H9 (cell line): ENCODE measurements around the gene MID1. TPM values are rescaled to one million over a fixed set of nuclear protein-coding genes. Genes with fewer than 3 reads are reported as not detected.

Source experiments
- DNase-seq: peaks from one replicate; pipeline ENCODE4 v3.0.0-alpha.2; 2017
- H2AFZ ChIP-seq: one replicate; pipeline ENCODE4 v1.6.1; 2013; ENCODE audit warnings: mild to moderate bottlenecking, low read length, control low read depth, moderate library complexity
- H2AK5ac ChIP-seq: 2 replicates; pipeline ENCODE4 v1.6.1; 2013; ENCODE audit warnings: low read length, control low read depth, mixed read lengths; ENCODE audit not compliant: insufficient read length
- H2BK120ac ChIP-seq: one replicate; pipeline ENCODE4 v1.6.1; 2013; ENCODE audit warnings: low read depth, mild to moderate bottlenecking, low read length, control low read depth, inconsistent platforms; ENCODE audit not compliant: poor library complexity, severe bottlenecking
- H2BK12ac ChIP-seq: 2 replicates; pipeline ENCODE4 v1.6.1; 2013; ENCODE audit warnings: low read length, control low read depth, mixed read lengths, low read depth; ENCODE audit not compliant: insufficient read length
- H2BK15ac ChIP-seq: 2 replicates; pipeline ENCODE4 v1.6.1; 2013; ENCODE audit warnings: low read depth, low read length, control low read depth
- H2BK20ac ChIP-seq: one replicate; pipeline ENCODE4 v1.6.1; 2013; ENCODE audit warnings: low read depth, mild to moderate bottlenecking, low read length, control low read depth, inconsistent platforms; ENCODE audit not compliant: poor library complexity, severe bottlenecking
- H2BK5ac ChIP-seq: 2 replicates; pipeline ENCODE4 v1.6.1; 2013; ENCODE audit warnings: low read length, control low read depth, mixed read lengths; ENCODE audit not compliant: insufficient read length
- H3K14ac ChIP-seq: 2 replicates; pipeline ENCODE4 v1.6.1; 2013; ENCODE audit warnings: low read length, control low read depth; ENCODE audit not compliant: insufficient read depth
- H3K18ac ChIP-seq: 2 replicates; pipeline ENCODE4 v1.6.1; 2013; ENCODE audit warnings: low read depth, mild to moderate bottlenecking, mixed read lengths, low read length, control low read depth; ENCODE audit not compliant: insufficient read length
- H3K23ac ChIP-seq: 2 replicates; pipeline ENCODE4 v1.6.1; 2013; ENCODE audit warnings: low read length, control low read depth, mixed read lengths, low read depth; ENCODE audit not compliant: insufficient read length
- H3K23me2 ChIP-seq: 2 replicates; pipeline ENCODE4 v1.6.1; 2013; ENCODE audit warnings: low read depth, mild to moderate bottlenecking, mixed read lengths, low read length, control low read depth; ENCODE audit not compliant: insufficient read length, poor library complexity, severe bottlenecking
- H3K27ac ChIP-seq: 2 replicates; pipeline ENCODE4 v1.5.1; 2013; ENCODE audit warnings: low read length, control low read depth, mixed read lengths, low read depth; ENCODE audit not compliant: insufficient read length
- H3K27me3 ChIP-seq: 2 replicates; pipeline ENCODE4 v1.6.1; 2013; ENCODE audit warnings: low read length, control low read depth, inconsistent platforms; ENCODE audit not compliant: insufficient read depth
- H3K4ac ChIP-seq: 2 replicates; pipeline ENCODE4 v1.6.1; 2013; ENCODE audit warnings: low read depth, mild to moderate bottlenecking, control low read depth, inconsistent platforms, low read length, moderate library complexity
- H3K4me1 ChIP-seq: 2 replicates; pipeline ENCODE4 v1.6.1; 2013; ENCODE audit warnings: low read length, control low read depth, inconsistent platforms; ENCODE audit not compliant: insufficient read depth
- H3K4me2 ChIP-seq: 2 replicates; pipeline ENCODE4 v1.6.1; 2013; ENCODE audit warnings: low read length, control low read depth, mixed read lengths; ENCODE audit not compliant: insufficient read length, insufficient read depth
- H3K56ac ChIP-seq: 2 replicates; pipeline ENCODE4 v1.6.1; 2013; ENCODE audit warnings: low read depth, mild to moderate bottlenecking, mixed read lengths, low read length, control low read depth; ENCODE audit not compliant: insufficient read length
- H3K79me1 ChIP-seq: 2 replicates; pipeline ENCODE4 v1.6.1; 2013; ENCODE audit warnings: low read depth, mild to moderate bottlenecking, moderate library complexity, low read length, control low read depth, inconsistent platforms; ENCODE audit not compliant: insufficient read depth, poor library complexity, severe bottlenecking
- H3K79me2 ChIP-seq: 2 replicates; pipeline ENCODE4 v1.6.1; 2013; ENCODE audit warnings: low read length, control low read depth, inconsistent platforms; ENCODE audit not compliant: insufficient read depth
- H3K9ac ChIP-seq: 2 replicates; pipeline ENCODE4 v1.6.1; 2013; ENCODE audit warnings: low read length, control low read depth, mixed read lengths; ENCODE audit not compliant: insufficient read length; ENCODE audit errors: extremely low read depth
- H3K9me3 ChIP-seq: one replicate; pipeline ENCODE4 v1.6.1; 2013; ENCODE audit warnings: low read depth, low read length, inconsistent platforms; ENCODE audit not compliant: control insufficient read depth
- H3T11ph ChIP-seq: one replicate; pipeline ENCODE4 v1.6.1; 2013; ENCODE audit warnings: mild to moderate bottlenecking, low read length, control low read depth, inconsistent platforms
- H4K20me1 ChIP-seq: one replicate; pipeline ENCODE4 v1.6.1; 2013; ENCODE audit not compliant: control insufficient read depth, insufficient read length, insufficient read depth
- H4K5ac ChIP-seq: 2 replicates; pipeline ENCODE4 v1.6.1; 2013; ENCODE audit warnings: low read depth, mild to moderate bottlenecking, mixed read lengths, low read length, control low read depth; ENCODE audit not compliant: insufficient read length
- H4K8ac ChIP-seq: replicated peaks from 2 replicates; pipeline ENCODE4 v1.6.1; 2013; ENCODE audit warnings: low read length, control low read depth, mixed read lengths, low read depth; ENCODE audit not compliant: insufficient read length
- H4K91ac ChIP-seq: 2 replicates; pipeline ENCODE4 v1.6.1; 2013; ENCODE audit warnings: low read depth, mild to moderate bottlenecking, moderate library complexity, mixed read lengths, low read length, control low read depth; ENCODE audit not compliant: insufficient read length
- H3K27ac Mint-ChIP-seq, 3 experiments: 2 replicates in 2 of 3; 3 replicates in 1 of 3; pipeline ENCODE4 v1.8.0; 2020 to 2021; ENCODE audit warnings: mixed read lengths in 3 of 3, mild to moderate bottlenecking in 1 of 3, moderate library complexity in 1 of 3
- H3K27me3 Mint-ChIP-seq: 2 replicates; pipeline ENCODE4 v1.8.0; 2021; ENCODE audit warnings: low read depth, mild to moderate bottlenecking, moderate library complexity, mixed read lengths
- H3K36me3 Mint-ChIP-seq, 3 experiments: 2 replicates in 2 of 3; 3 replicates in 1 of 3; pipeline ENCODE4 v1.8.0; 2020 to 2021; ENCODE audit warnings: low read depth in 3 of 3, mixed read lengths in 3 of 3; ENCODE audit not compliant: insufficient read depth in 1 of 3
- H3K4me1 Mint-ChIP-seq, 2 experiments: 2 replicates each; pipeline ENCODE4 v1.8.0; 2020; ENCODE audit warnings: mixed read lengths in 2 of 2
- H3K4me3 Mint-ChIP-seq, 2 experiments: 2 replicates in 1 of 2; 3 replicates in 1 of 2; pipeline ENCODE4 v1.8.0; 2020 to 2021; ENCODE audit warnings: mild to moderate bottlenecking in 2 of 2, mixed read lengths in 2 of 2, moderate library complexity in 1 of 2
- H3K9me3 Mint-ChIP-seq, 2 experiments: 2 replicates in 1 of 2; 3 replicates in 1 of 2; pipeline ENCODE4 v1.8.0; 2020; ENCODE audit warnings: mild to moderate bottlenecking in 2 of 2, mixed read lengths in 2 of 2, moderate library complexity in 1 of 2
- CTCF ChIP-seq: fragments of 200-600 bp; sonication (generic); conservative IDR thresholded peaks from 3 replicates; pipeline ENCODE4 v1.8.0; 2021; ENCODE audit warnings: antibody characterized with exemption, mild to moderate bottlenecking
- total RNA-seq: library from RNA; stranded (reverse); gene quantifications from 2 replicates; pipeline ENCODE4 v1.2.1, GENCODE V29; 2021

Gene MID1
- total RNA-seq, 1 experiment from 2014 or later = 32.9 TPM

- no peak overlapping the region for H2BK12ac ChIP-seq
- no peak overlapping the region for H2AK5ac ChIP-seq
- no peak overlapping the region for H2AFZ ChIP-seq
- Mint-ChIP-seq H3K27ac (no peak overlapping the region; a peak in 1 of 7 replicates), H3K9me3 (peaks cover 29 to 34% of the 10 kb centered on the region in 2 experiments), H3K4me3 (no peak overlapping the region), H3K4me1 (peaks cover 14 to 19% of the 10 kb centered on the region in 2 experiments), H3K27me3 (no peaks in the 10 kb centered on the region), H3K36me3 (peaks cover 9 to 33% (median 23%) of the 10 kb centered on the region in 3 experiments)
- no peak overlapping the region for H3K4ac ChIP-seq
- H3K23ac ChIP-seq = no peak overlapping the region
- no peak overlapping the region for H2BK120ac ChIP-seq
- no peak overlapping the region for H4K5ac ChIP-seq
- no peak overlapping the region for H3K9ac ChIP-seq
- H3K79me1 ChIP-seq = no peaks in the 10 kb centered on the region
- DNase-seq = no peak
- no peaks in the 10 kb centered on the region; the same call in 1 of the 2 replicates for H3K4me1 ChIP-seq
- H2BK20ac ChIP-seq = no peak overlapping the region
- H3K56ac ChIP-seq = no peak overlapping the region
- H3K79me2 ChIP-seq = no peaks in the 10 kb centered on the region
- H3K27me3 ChIP-seq = no peaks in the 10 kb centered on the region
- no peaks in the 10 kb centered on the region for H4K20me1 ChIP-seq
- no peak overlapping the region for H3K4me2 ChIP-seq
- H3K9me3 ChIP-seq = no peaks in the 10 kb centered on the region
- no peaks in the 10 kb centered on the region for H3K23me2 ChIP-seq
- no peak overlapping the region for H3K27ac ChIP-seq
- H3K14ac ChIP-seq = no peak overlapping the region
- H3T11ph ChIP-seq = no peak overlapping the region
- no peak for TF ChIP-seq CTCF
- no peak overlapping the region for H2BK5ac ChIP-seq
- no peak overlapping the region for H3K18ac ChIP-seq
- H2BK15ac ChIP-seq = no peak overlapping the region
- no peak overlapping the region for H4K8ac ChIP-seq
- H4K91ac ChIP-seq = no peak overlapping the region
These were observed 100.6 kb downstream of the MID1 start for GRCh38 chrX:10519761-10520160.
